HepG2 (cell line): ENCODE measurements around the gene SYCE3. TPM values are rescaled to one million over a fixed set of nuclear protein-coding genes. Genes with fewer than 3 reads are reported as not detected.

ENCODE experiments used
- AFF4 ChIP-seq: sonication (generic); formaldehyde crosslinking; IDR thresholded peaks from 2 replicates; pipeline ENCODE4 v1.4.0; 2020; ENCODE audit warnings: missing genetic modification reagents
- AGO1 ChIP-seq: fragments of 200-400 bp; formaldehyde crosslinking; IDR thresholded peaks from 2 replicates; pipeline ENCODE4 v1.6.1; 2017; ENCODE audit warnings: mild to moderate bottlenecking, low read depth, low read length, moderate library complexity; ENCODE audit not compliant: poor library complexity, severe bottlenecking
- AKAP8 ChIP-seq: sonication (generic); formaldehyde crosslinking; IDR thresholded peaks from 2 replicates; pipeline ENCODE4 v1.5.1; 2020; ENCODE audit warnings: mild to moderate bottlenecking, missing genetic modification reagents
- CHD2 ChIP-seq: IDR thresholded peaks from 2 replicates; pipeline ENCODE4 v1.6.1; 2011; ENCODE audit warnings: low read depth, low read length, improper control_type of control experiment
- CHD4 ChIP-seq: fragments of 200-600 bp; sonication (generic); IDR thresholded peaks from 2 replicates; pipeline ENCODE4 v1.7.0; 2017; ENCODE audit warnings: mild to moderate bottlenecking, low read length, borderline replicate concordance
- MXD4 ChIP-seq: IDR thresholded peaks from 2 replicates; pipeline ENCODE4 v1.6.1; 2016; ENCODE audit warnings: mild to moderate bottlenecking, missing biosample characterization, missing genetic modification reagents
- PHF21A ChIP-seq: sonication (generic); formaldehyde crosslinking; IDR thresholded peaks from 2 replicates; pipeline ENCODE4 v1.5.0; 2020; ENCODE audit warnings: mild to moderate bottlenecking, missing genetic modification reagents
- PLRG1 ChIP-seq: fragments of 450-650 bp; conservative IDR thresholded peaks from 2 replicates; pipeline ENCODE4 v1.6.1; 2016
- POLR2AphosphoS5 ChIP-seq: IDR thresholded peaks from 2 replicates; pipeline ENCODE4 v1.6.1; 2012; ENCODE audit warnings: low read depth, low read length
- RNF2 ChIP-seq: fragments of 450-650 bp; conservative IDR thresholded peaks from 2 replicates; pipeline ENCODE4 v1.6.1; 2016; ENCODE audit warnings: low read depth
- SNAPC2 ChIP-seq: sonication (generic); formaldehyde crosslinking; IDR thresholded peaks from 2 replicates; pipeline ENCODE4 v1.8.1; 2022; ENCODE audit warnings: mild to moderate bottlenecking, missing genetic modification reagents
- SOX5 ChIP-seq: IDR thresholded peaks from 2 replicates; pipeline ENCODE4 v1.6.1; 2016; ENCODE audit warnings: borderline replicate concordance
- U2AF1 ChIP-seq: fragments of 200-400 bp; formaldehyde crosslinking; optimal IDR thresholded peaks from 2 replicates; pipeline ENCODE3; 2017; ENCODE audit warnings: mild to moderate bottlenecking, low read depth, low read length
- YY1 ChIP-seq: IDR thresholded peaks from 2 replicates; pipeline ENCODE4 v1.6.1; 2011; ENCODE audit warnings: low read length, low read depth, moderate library complexity, mild to moderate bottlenecking; ENCODE audit not compliant: insufficient read depth, insufficient replicate concordance
- ZBTB2 ChIP-seq: sonication (generic); formaldehyde crosslinking; IDR thresholded peaks from 2 replicates; pipeline ENCODE4 v1.8.0; 2022; ENCODE audit warnings: low read depth, missing genetic modification reagents
- ZBTB37 ChIP-seq: sonication (generic); formaldehyde crosslinking; IDR thresholded peaks from 2 replicates; pipeline ENCODE4 v1.4.0; 2020; ENCODE audit warnings: mild to moderate bottlenecking, missing genetic modification reagents
- ZFY ChIP-seq: sonication (generic); formaldehyde crosslinking; IDR thresholded peaks from 2 replicates; pipeline ENCODE4 v1.4.0; 2020; ENCODE audit warnings: missing genetic modification reagents
- ZMAT5 ChIP-seq: sonication (generic); formaldehyde crosslinking; IDR thresholded peaks from 2 replicates; pipeline ENCODE4 v1.5.0; 2020; ENCODE audit warnings: mild to moderate bottlenecking, low read depth, missing genetic modification reagents, borderline replicate concordance
- ZNF235 ChIP-seq: sonication (generic); formaldehyde crosslinking; IDR thresholded peaks from 2 replicates; pipeline ENCODE4 v1.8.1; 2023; ENCODE audit warnings: mild to moderate bottlenecking, missing genetic modification reagents, borderline replicate concordance
- ZNF260 ChIP-seq: sonication (generic); formaldehyde crosslinking; IDR thresholded peaks from 2 replicates; pipeline ENCODE4 v1.4.0; 2020; ENCODE audit warnings: missing genetic modification reagents, low read depth, mild to moderate bottlenecking, borderline replicate concordance
- ZNF335 ChIP-seq: sonication (generic); formaldehyde crosslinking; IDR thresholded peaks from 2 replicates; pipeline ENCODE4 v1.4.0; 2020; ENCODE audit warnings: missing genetic modification reagents
- ZNF552 ChIP-seq: sonication (generic); formaldehyde crosslinking; IDR thresholded peaks from 2 replicates; pipeline ENCODE4 v1.9.0; 2022; ENCODE audit warnings: missing genetic modification reagents, mild to moderate bottlenecking, borderline replicate concordance
- ZNF780A ChIP-seq: sonication (generic); formaldehyde crosslinking; IDR thresholded peaks from 2 replicates; pipeline ENCODE4 v1.8.0; 2022; ENCODE audit warnings: mild to moderate bottlenecking, missing genetic modification reagents, moderate library complexity
- ZZZ3 ChIP-seq: sonication (generic); formaldehyde crosslinking; IDR thresholded peaks from 2 replicates; pipeline ENCODE4 v1.4.0; 2020; ENCODE audit warnings: missing genetic modification reagents, mild to moderate bottlenecking, borderline replicate concordance
- polyA plus RNA-seq, 8 experiments: library from polyadenylated mRNA; depleted of rRNA in 3 of 8; stranded (reverse) in 7 of 8; unstranded in 1 of 8; fragments of >200 nt; fragmentation: Illumina TruSeq in 4 of 8; extraction: Trizol in 4 of 8; gene quantifications; 2 replicates each; pipeline versions ENCODE4 v1.2.1 to v1.2.3, GENCODE V29; 2011 to 2016; ENCODE audit warnings: low read depth in 4 of 8, missing spikeins in 1 of 8, mixed read lengths in 1 of 8; ENCODE audit not compliant: insufficient read depth in 1 of 8
- total RNA-seq, 5 experiments: library from RNA; depleted of rRNA; stranded (reverse); fragments of >200 nt; fragmentation: Illumina TruSeq; extraction: Trizol; gene quantifications; 2 replicates each; pipeline ENCODE4 v1.2.3, GENCODE V29; 2016; ENCODE audit warnings: low read depth in 1 of 5

SYCE3 gene
- total and polyA plus RNA-seq, 2 of the 13 experiments (the other 11 are each of a cell fraction or from before 2014, with no cell fraction given), result not detected

GRCh38 chr22:50529897-50530579 is 32.7 kb downstream of the SYCE3 start, which contains the start of gene TYMP (continued):
- TF ChIP-seq ZNF780A (CRISPR knock-in tag) (no peak), CHD4 (no peak), ZNF335 (no peak), ZMAT5 (no peak), POLR2AphosphoS5 (peak; percentile 40), ZNF552 (peak; percentile 68; the same call in 1 of the 2 replicates), MXD4 (CRISPR knock-in tag) (0 out of 2 replicates have a peak, but pooled peaks have one; percentile 36), AKAP8 (CRISPR knock-in tag) (peak; percentile 99), AGO1 (no peak), AFF4 (no peak; the same call in 1 of the 2 replicates), ZFY (CRISPR knock-in tag) (peak; percentile 83; the same call in 1 of the 2 replicates), ZNF260 (CRISPR knock-in tag) (no peak), SNAPC2 (CRISPR knock-in tag) (no peak), ZBTB2 (CRISPR knock-in tag) (peak; percentile 63), ZBTB37 (CRISPR knock-in tag) (no peak), SOX5 (CRISPR knock-in tag) (no peak; the same call in 1 of the 2 replicates), YY1 (no peak), U2AF1 (no peak), ZZZ3 (CRISPR knock-in tag) (no peak), PLRG1 (no peak), PHF21A (CRISPR knock-in tag) (no peak; the same call in 1 of the 2 replicates), RNF2 (peak; percentile 43; the same call in 1 of the 2 replicates), ZNF235 (CRISPR knock-in tag) (no peak; the same call in 1 of the 2 replicates), CHD2 (no peak)
